H9 (cell line): ENCODE data around the gene NEB. TPM values are rescaled to one million over a fixed set of nuclear protein-coding genes. Genes with fewer than 3 reads are reported as not detected.
"Not testable (repeated sequence)": the region's sequence is repeated elsewhere in the genome, so short reads cannot be mapped to it uniquely, and the experiment has no call there.

Source experiments
- DNase-seq: peaks from one replicate; pipeline ENCODE4 v3.0.0-alpha.2; 2017
- H2AFZ ChIP-seq: one replicate; pipeline ENCODE4 v1.6.1; 2013; ENCODE audit warnings: mild to moderate bottlenecking, low read length, control low read depth, moderate library complexity
- H2AK5ac ChIP-seq: 2 replicates; pipeline ENCODE4 v1.6.1; 2013; ENCODE audit warnings: low read length, control low read depth, mixed read lengths; ENCODE audit not compliant: insufficient read length
- H2BK120ac ChIP-seq: one replicate; pipeline ENCODE4 v1.6.1; 2013; ENCODE audit warnings: low read depth, mild to moderate bottlenecking, low read length, control low read depth, inconsistent platforms; ENCODE audit not compliant: poor library complexity, severe bottlenecking
- H2BK12ac ChIP-seq: 2 replicates; pipeline ENCODE4 v1.6.1; 2013; ENCODE audit warnings: low read length, control low read depth, mixed read lengths, low read depth; ENCODE audit not compliant: insufficient read length
- H2BK15ac ChIP-seq: 2 replicates; pipeline ENCODE4 v1.6.1; 2013; ENCODE audit warnings: low read depth, low read length, control low read depth
- H2BK20ac ChIP-seq: one replicate; pipeline ENCODE4 v1.6.1; 2013; ENCODE audit warnings: low read depth, mild to moderate bottlenecking, low read length, control low read depth, inconsistent platforms; ENCODE audit not compliant: poor library complexity, severe bottlenecking
- H2BK5ac ChIP-seq: 2 replicates; pipeline ENCODE4 v1.6.1; 2013; ENCODE audit warnings: low read length, control low read depth, mixed read lengths; ENCODE audit not compliant: insufficient read length
- H3K14ac ChIP-seq: 2 replicates; pipeline ENCODE4 v1.6.1; 2013; ENCODE audit warnings: low read length, control low read depth; ENCODE audit not compliant: insufficient read depth
- H3K18ac ChIP-seq: 2 replicates; pipeline ENCODE4 v1.6.1; 2013; ENCODE audit warnings: low read depth, mild to moderate bottlenecking, mixed read lengths, low read length, control low read depth; ENCODE audit not compliant: insufficient read length
- H3K23ac ChIP-seq: 2 replicates; pipeline ENCODE4 v1.6.1; 2013; ENCODE audit warnings: low read length, control low read depth, mixed read lengths, low read depth; ENCODE audit not compliant: insufficient read length
- H3K23me2 ChIP-seq: 2 replicates; pipeline ENCODE4 v1.6.1; 2013; ENCODE audit warnings: low read depth, mild to moderate bottlenecking, mixed read lengths, low read length, control low read depth; ENCODE audit not compliant: insufficient read length, poor library complexity, severe bottlenecking
- H3K27ac ChIP-seq: 2 replicates; pipeline ENCODE4 v1.5.1; 2013; ENCODE audit warnings: low read length, control low read depth, mixed read lengths, low read depth; ENCODE audit not compliant: insufficient read length
- H3K27me3 ChIP-seq: 2 replicates; pipeline ENCODE4 v1.6.1; 2013; ENCODE audit warnings: low read length, control low read depth, inconsistent platforms; ENCODE audit not compliant: insufficient read depth
- H3K4ac ChIP-seq: 2 replicates; pipeline ENCODE4 v1.6.1; 2013; ENCODE audit warnings: low read depth, mild to moderate bottlenecking, control low read depth, inconsistent platforms, low read length, moderate library complexity
- H3K4me1 ChIP-seq: 2 replicates; pipeline ENCODE4 v1.6.1; 2013; ENCODE audit warnings: low read length, control low read depth, inconsistent platforms; ENCODE audit not compliant: insufficient read depth
- H3K4me2 ChIP-seq: 2 replicates; pipeline ENCODE4 v1.6.1; 2013; ENCODE audit warnings: low read length, control low read depth, mixed read lengths; ENCODE audit not compliant: insufficient read length, insufficient read depth
- H3K56ac ChIP-seq: 2 replicates; pipeline ENCODE4 v1.6.1; 2013; ENCODE audit warnings: low read depth, mild to moderate bottlenecking, mixed read lengths, low read length, control low read depth; ENCODE audit not compliant: insufficient read length
- H3K79me1 ChIP-seq: 2 replicates; pipeline ENCODE4 v1.6.1; 2013; ENCODE audit warnings: low read depth, mild to moderate bottlenecking, moderate library complexity, low read length, control low read depth, inconsistent platforms; ENCODE audit not compliant: insufficient read depth, poor library complexity, severe bottlenecking
- H3K79me2 ChIP-seq: 2 replicates; pipeline ENCODE4 v1.6.1; 2013; ENCODE audit warnings: low read length, control low read depth, inconsistent platforms; ENCODE audit not compliant: insufficient read depth
- H3K9ac ChIP-seq: 2 replicates; pipeline ENCODE4 v1.6.1; 2013; ENCODE audit warnings: low read length, control low read depth, mixed read lengths; ENCODE audit not compliant: insufficient read length; ENCODE audit errors: extremely low read depth
- H3K9me3 ChIP-seq: one replicate; pipeline ENCODE4 v1.6.1; 2013; ENCODE audit warnings: low read depth, low read length, inconsistent platforms; ENCODE audit not compliant: control insufficient read depth
- H3T11ph ChIP-seq: one replicate; pipeline ENCODE4 v1.6.1; 2013; ENCODE audit warnings: mild to moderate bottlenecking, low read length, control low read depth, inconsistent platforms
- H4K20me1 ChIP-seq: one replicate; pipeline ENCODE4 v1.6.1; 2013; ENCODE audit not compliant: control insufficient read depth, insufficient read length, insufficient read depth
- H4K5ac ChIP-seq: 2 replicates; pipeline ENCODE4 v1.6.1; 2013; ENCODE audit warnings: low read depth, mild to moderate bottlenecking, mixed read lengths, low read length, control low read depth; ENCODE audit not compliant: insufficient read length
- H4K8ac ChIP-seq: replicated peaks from 2 replicates; pipeline ENCODE4 v1.6.1; 2013; ENCODE audit warnings: low read length, control low read depth, mixed read lengths, low read depth; ENCODE audit not compliant: insufficient read length
- H4K91ac ChIP-seq: 2 replicates; pipeline ENCODE4 v1.6.1; 2013; ENCODE audit warnings: low read depth, mild to moderate bottlenecking, moderate library complexity, mixed read lengths, low read length, control low read depth; ENCODE audit not compliant: insufficient read length
- H3K27ac Mint-ChIP-seq, 3 experiments: 2 replicates in 2 of 3; 3 replicates in 1 of 3; pipeline ENCODE4 v1.8.0; 2020 to 2021; ENCODE audit warnings: mixed read lengths in 3 of 3, mild to moderate bottlenecking in 1 of 3, moderate library complexity in 1 of 3
- H3K27me3 Mint-ChIP-seq: 2 replicates; pipeline ENCODE4 v1.8.0; 2021; ENCODE audit warnings: low read depth, mild to moderate bottlenecking, moderate library complexity, mixed read lengths
- H3K36me3 Mint-ChIP-seq, 3 experiments: 2 replicates in 2 of 3; 3 replicates in 1 of 3; pipeline ENCODE4 v1.8.0; 2020 to 2021; ENCODE audit warnings: low read depth in 3 of 3, mixed read lengths in 3 of 3; ENCODE audit not compliant: insufficient read depth in 1 of 3
- H3K4me1 Mint-ChIP-seq, 2 experiments: 2 replicates each; pipeline ENCODE4 v1.8.0; 2020; ENCODE audit warnings: mixed read lengths in 2 of 2
- H3K4me3 Mint-ChIP-seq, 2 experiments: 2 replicates in 1 of 2; 3 replicates in 1 of 2; pipeline ENCODE4 v1.8.0; 2020 to 2021; ENCODE audit warnings: mild to moderate bottlenecking in 2 of 2, mixed read lengths in 2 of 2, moderate library complexity in 1 of 2
- H3K9me3 Mint-ChIP-seq, 2 experiments: 2 replicates in 1 of 2; 3 replicates in 1 of 2; pipeline ENCODE4 v1.8.0; 2020; ENCODE audit warnings: mild to moderate bottlenecking in 2 of 2, mixed read lengths in 2 of 2, moderate library complexity in 1 of 2
- total RNA-seq: library from RNA; stranded (reverse); gene quantifications from 2 replicates; pipeline ENCODE4 v1.2.1, GENCODE V29; 2021

The NEB gene
- total RNA-seq, 1 experiment from 2014 or later, result 0.98 TPM

- H3K4me3 Mint-ChIP-seq, H2BK5ac ChIP-seq, H3K56ac ChIP-seq, H2BK12ac ChIP-seq, H3K4me2 ChIP-seq, DNase-seq, H2AFZ ChIP-seq, H2AK5ac ChIP-seq, H4K20me1 ChIP-seq, H4K91ac ChIP-seq, H3K14ac ChIP-seq, H3K79me2 ChIP-seq, H3T11ph ChIP-seq, H3K4me1 Mint-ChIP-seq, H3K9ac ChIP-seq, H3K23ac ChIP-seq, H3K9me3 Mint-ChIP-seq, H2BK15ac ChIP-seq, H2BK20ac ChIP-seq, H3K79me1 ChIP-seq, H2BK120ac ChIP-seq, H3K36me3 Mint-ChIP-seq, H4K5ac ChIP-seq, H3K4me1 ChIP-seq, H3K27me3 Mint-ChIP-seq, H3K18ac ChIP-seq, H3K27me3 ChIP-seq, H3K27ac ChIP-seq, H4K8ac ChIP-seq, H3K4ac ChIP-seq, H3K27ac Mint-ChIP-seq, H3K9me3 ChIP-seq, H3K23me2 ChIP-seq: not testable (repeated sequence)
Measured at GRCh38 chr2:151698134-151698533, 36.1 kb downstream of the NEB start.
